Body of pancreas (tissue), 4 donors: ENCODE results near the gene TAF12.
A peak's percentile ranks its signal among the peaks of the same experiment; 100 is the strongest.

ENCODE experiments used
- POLR2A ChIP-seq, 3 donors: fragments of 450-650 bp; IDR thresholded peaks; one replicate each; pipeline ENCODE4 v1.6.1; 2016; ENCODE audit warnings: antibody characterized with exemption in 3 of 3, mild to moderate bottlenecking in 2 of 3
- TF ChIP-seq, protein P1 (sequence below), 7 experiments: fragments of 450-650 bp in 4 of 7; fragments of 200-600 bp in 3 of 7; sonication (generic) in 3 of 7; IDR thresholded peaks; one replicate each; pipeline ENCODE4 v1.5.1; 2016 to 2019; ENCODE audit warnings: antibody characterized with exemption in 7 of 7

DNA sequence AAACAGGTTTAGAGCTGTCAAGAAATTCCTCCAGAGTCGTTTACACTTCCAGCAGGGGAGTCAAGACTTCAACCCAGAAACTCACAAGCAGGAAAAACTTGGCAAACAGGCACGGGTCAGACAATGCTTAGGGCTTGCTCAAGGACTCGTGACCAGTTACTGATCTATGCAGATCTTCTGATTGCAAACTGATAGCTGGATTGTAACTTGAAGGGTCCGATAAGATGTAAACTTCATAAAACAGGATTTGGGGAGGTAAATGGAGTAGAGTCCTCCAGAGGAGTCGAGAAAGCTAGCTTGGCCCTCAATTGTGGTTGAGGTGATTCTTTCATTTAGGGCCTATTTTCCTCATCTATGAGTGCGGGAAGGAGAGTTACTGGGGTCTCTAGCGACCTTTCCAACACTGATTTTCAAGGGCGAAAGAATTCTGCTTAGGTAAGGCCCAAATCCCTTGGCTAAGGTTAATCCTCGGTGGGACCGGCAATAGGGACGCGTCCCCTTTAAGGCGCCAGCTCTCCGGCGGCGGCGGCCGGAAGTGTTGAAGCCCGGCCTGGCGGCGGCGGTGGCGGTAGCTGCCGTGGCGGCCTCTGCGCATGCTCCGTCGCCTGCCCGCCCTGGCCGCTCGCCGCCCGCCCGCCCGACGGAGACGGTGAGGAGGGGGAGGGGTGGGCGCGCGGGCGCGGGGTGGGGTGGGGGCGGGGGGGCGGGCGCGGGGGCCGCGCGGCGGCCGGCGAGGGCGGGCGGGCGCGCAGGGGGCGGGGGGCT lies 25.5 kb upstream of the TAF12 start, which contains the start of gene GMEB1:
- TF ChIP-seq POLR2A (IDR thresholded peaks at IDR 0.05): peak in 1 of 3 donors; percentile 4
- TF ChIP-seq, protein P1, sequence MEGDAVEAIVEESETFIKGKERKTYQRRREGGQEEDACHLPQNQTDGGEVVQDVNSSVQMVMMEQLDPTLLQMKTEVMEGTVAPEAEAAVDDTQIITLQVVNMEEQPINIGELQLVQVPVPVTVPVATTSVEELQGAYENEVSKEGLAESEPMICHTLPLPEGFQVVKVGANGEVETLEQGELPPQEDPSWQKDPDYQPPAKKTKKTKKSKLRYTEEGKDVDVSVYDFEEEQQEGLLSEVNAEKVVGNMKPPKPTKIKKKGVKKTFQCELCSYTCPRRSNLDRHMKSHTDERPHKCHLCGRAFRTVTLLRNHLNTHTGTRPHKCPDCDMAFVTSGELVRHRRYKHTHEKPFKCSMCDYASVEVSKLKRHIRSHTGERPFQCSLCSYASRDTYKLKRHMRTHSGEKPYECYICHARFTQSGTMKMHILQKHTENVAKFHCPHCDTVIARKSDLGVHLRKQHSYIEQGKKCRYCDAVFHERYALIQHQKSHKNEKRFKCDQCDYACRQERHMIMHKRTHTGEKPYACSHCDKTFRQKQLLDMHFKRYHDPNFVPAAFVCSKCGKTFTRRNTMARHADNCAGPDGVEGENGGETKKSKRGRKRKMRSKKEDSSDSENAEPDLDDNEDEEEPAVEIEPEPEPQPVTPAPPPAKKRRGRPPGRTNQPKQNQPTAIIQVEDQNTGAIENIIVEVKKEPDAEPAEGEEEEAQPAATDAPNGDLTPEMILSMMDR (IDR thresholded peaks at IDR 0.05): peak in 2 of 7 experiments; percentile 15 to 20
